GM12878 (cell line): ENCODE results near the gene SHC4. TPM values are rescaled to one million over a fixed set of nuclear protein-coding genes. Genes with fewer than 3 reads are reported as not detected.

ENCODE experiments used
- ATAC-seq: fragments of 200-7000 bp; cut with Tn5 transposase; 3 replicates; pipeline ENCODE4 v1.9.1; 2020; ENCODE audit warnings: mild to moderate bottlenecking, moderate library complexity
- BruUV-seq: library from RNA; stranded (reverse); fragments of 400-500 nt; replicated peaks from 2 replicates; lab custom pipeline; 2021; lab: Mats Ljungman, UMichigan
- CTCF ChIA-PET: fragments of 300-600 bp; sonication (Branson Sonifier 250); formaldehyde crosslinking; extraction: SDS; loops from one replicate; lab custom pipeline; 2021; ENCODE audit warnings: inconsistent platforms; lab: Yijun Ruan, JAX
- POLR2A ChIA-PET: fragments of 350-600 bp; formaldehyde crosslinking; extraction: SDS; loops from one replicate; lab custom pipeline; 2021; ENCODE audit warnings: inconsistent platforms; lab: Charles Lee
- RAD21 ChIA-PET: fragments of 300-600 bp; sonication (Branson Sonifier 250); formaldehyde crosslinking; loops from one replicate; lab custom pipeline; 2023; ENCODE audit warnings: antibody characterized with exemption; ENCODE audit not compliant: unreplicated experiment; lab: Charles Lee
- SMC1A ChIA-PET: fragments of 300-600 bp; sonication (Branson Sonifier 250); formaldehyde crosslinking; loops from one replicate; lab custom pipeline; 2023; ENCODE audit not compliant: unreplicated experiment, uncharacterized antibody; lab: Charles Lee
- DNase-seq: peaks from one replicate; pipeline ENCODE4 v3.0.0-alpha.2; 2011; ENCODE audit warnings: low read depth, low spot score
- FAIRE-seq: peaks from 3 replicates; lab custom pipeline; 2011; peaks lifted over from hg19 to GRCh38; lab: Jason Lieb, UNC
- H2AFZ ChIP-seq: 2 replicates; pipeline ENCODE4 v1.6.0; 2011; ENCODE audit warnings: low read depth, low read length, control low read depth; ENCODE audit not compliant: control insufficient read depth
- H3K27ac ChIP-seq: 2 replicates; pipeline ENCODE4 v1.5.1; 2011; ENCODE audit warnings: control low read depth; ENCODE audit not compliant: control insufficient read depth, insufficient read depth
- H3K27me3 ChIP-seq, 2 experiments: replicated peaks in 1 of 2; 2 replicates each; pipeline versions ENCODE4 v1.6.0 to v1.6.1; 2011; ENCODE audit warnings: low read length in 1 of 2; ENCODE audit not compliant: control insufficient read depth in 2 of 2, insufficient read depth in 2 of 2
- H3K36me3 ChIP-seq, 2 experiments: 2 replicates each; pipeline ENCODE4 v1.5.1; 2011; ENCODE audit warnings: low read length in 1 of 2; ENCODE audit not compliant: control insufficient read depth in 2 of 2, insufficient read depth in 2 of 2
- H3K4me1 ChIP-seq: 2 replicates; pipeline ENCODE4 v1.6.1; 2011; ENCODE audit warnings: mild to moderate bottlenecking, low read length, moderate library complexity, mixed read lengths; ENCODE audit not compliant: control insufficient read depth, insufficient read depth
- H3K4me2 ChIP-seq: 2 replicates; pipeline ENCODE4 v1.6.0; 2011; ENCODE audit warnings: control low read depth; ENCODE audit not compliant: control insufficient read depth, insufficient read depth
- H3K4me3 ChIP-seq: fragments of 200-600 bp; sonication (generic); 2 replicates; pipeline ENCODE4 v1.5.1; 2016
- H3K79me2 ChIP-seq: 2 replicates; pipeline ENCODE4 v1.6.0; 2011; ENCODE audit warnings: low read length; ENCODE audit not compliant: control insufficient read depth, insufficient read depth
- H3K9ac ChIP-seq: 2 replicates; pipeline ENCODE4 v1.8.0; 2011; ENCODE audit warnings: low read length, control low read depth, mixed read lengths; ENCODE audit not compliant: control insufficient read depth, insufficient read depth
- H3K9me3 ChIP-seq: replicated peaks from 3 replicates; pipeline ENCODE4 v1.5.1; 2011; ENCODE audit warnings: mild to moderate bottlenecking, low read length; ENCODE audit not compliant: control insufficient read depth, insufficient read depth
- H4K20me1 ChIP-seq: 2 replicates; pipeline ENCODE4 v1.6.0; 2011; ENCODE audit not compliant: control insufficient read depth, insufficient read depth
- CHD4 ChIP-seq: fragments of 200-600 bp; sonication (generic); IDR thresholded peaks from 2 replicates; pipeline ENCODE4 v1.6.1; 2016; ENCODE audit warnings: mild to moderate bottlenecking
- EGR1 ChIP-seq, 2 experiments: IDR thresholded peaks; 1 replicate in 1 of 2; 2 replicates in 1 of 2; pipeline ENCODE4 v1.6.1; 2011 to 2012; ENCODE audit warnings: low read depth in 2 of 2, low read length in 2 of 2, borderline replicate concordance in 1 of 2, mild to moderate bottlenecking in 1 of 2, moderate library complexity in 1 of 2
- GATAD2B ChIP-seq: fragments of 450-650 bp; conservative IDR thresholded peaks from 2 replicates; pipeline ENCODE4 v1.6.1; 2017; ENCODE audit warnings: low read depth, mild to moderate bottlenecking, moderate library complexity
- HCFC1 ChIP-seq: fragments of 150-350 bp; IDR thresholded peaks from 2 replicates; pipeline ENCODE4 v1.6.1; 2014; ENCODE audit warnings: low read length
- HDAC2 ChIP-seq: fragments of 200-600 bp; sonication (generic); IDR thresholded peaks from 2 replicates; pipeline ENCODE4 v1.6.1; 2017
- IKZF2 ChIP-seq, 2 experiments: fragments of 450-650 bp; IDR thresholded peaks; 2 replicates each; pipeline ENCODE4 v1.6.1; 2017; ENCODE audit warnings: mild to moderate bottlenecking in 2 of 2, moderate library complexity in 2 of 2
- LARP7 ChIP-seq: fragments of 450-650 bp; IDR thresholded peaks from 2 replicates; pipeline ENCODE4 v1.6.1; 2017; ENCODE audit warnings: mild to moderate bottlenecking
- PAX8 ChIP-seq: fragments of 450-650 bp; IDR thresholded peaks from 2 replicates; pipeline ENCODE4 v1.6.1; 2017; ENCODE audit warnings: mild to moderate bottlenecking, moderate library complexity
- RCOR1 ChIP-seq: conservative IDR thresholded peaks from 2 replicates; pipeline ENCODE4 v1.6.1; 2012; ENCODE audit warnings: low read depth, low read length, improper control_type of control experiment
- RFX5 ChIP-seq: IDR thresholded peaks from 2 replicates; pipeline ENCODE4 v1.6.1; 2011; ENCODE audit warnings: low read depth, low read length, improper control_type of control experiment
- RUNX3 ChIP-seq: IDR thresholded peaks from 2 replicates; pipeline ENCODE4 v1.6.1; 2012; ENCODE audit warnings: low read length, inconsistent platforms
- SPI1 ChIP-seq: IDR thresholded peaks from 2 replicates; pipeline ENCODE4 v1.6.1; 2011; ENCODE audit warnings: low read depth, mild to moderate bottlenecking, low read length, moderate library complexity, borderline replicate concordance; ENCODE audit not compliant: insufficient read depth
- SRF ChIP-seq, 2 experiments: IDR thresholded peaks; 2 replicates each; pipeline ENCODE4 v1.6.1; 2011; ENCODE audit warnings: low read depth in 2 of 2, low read length in 2 of 2, mild to moderate bottlenecking in 1 of 2, moderate library complexity in 1 of 2
- ZBED1 ChIP-seq: IDR thresholded peaks from 2 replicates; pipeline ENCODE4 v1.6.1; 2016; ENCODE audit warnings: borderline replicate concordance
- ZNF217 ChIP-seq: fragments of 450-650 bp; IDR thresholded peaks from 2 replicates; pipeline ENCODE4 v1.6.1; 2017; ENCODE audit warnings: antibody characterized with exemption, mild to moderate bottlenecking
- ZNF384 ChIP-seq: IDR thresholded peaks from 2 replicates; pipeline ENCODE4 v1.6.1; 2012; ENCODE audit warnings: low read depth, mild to moderate bottlenecking, low read length, improper control_type of control experiment, borderline replicate concordance
- WGBS: methylation state at CpG from one replicate; pipeline ENCODE4 v1.1.6; 2016; ENCODE audit warnings: low lambda C conversion rate; ENCODE audit not compliant: insufficient replicate concordance, insufficient coverage; ENCODE audit errors: missing lambda C conversion rate; 5-methylcytosine and 5-hydroxymethylcytosine counted together
- in situ Hi-C: fragments of 300-500 bp; cut with MboI; formaldehyde crosslinking; loops from 9 replicates; pipeline ENCODE4 v1.14.3; 2018; ENCODE audit warnings: mixed read lengths
- intact Hi-C: fragments of 100-400 bp; cut with micrococcal nuclease; formaldehyde crosslinking; loops from one replicate; pipeline ENCODE4 v1.14.2; 2022; ENCODE audit not compliant: unreplicated experiment
- polyA plus RNA-seq, 11 experiments: library from polyadenylated mRNA; depleted of rRNA in 4 of 11; unstranded in 6 of 11; stranded (reverse) in 5 of 11; fragments of >200 nt; fragmentation: Nextera tagmentation in 4 of 11; fragmentation: Illumina TruSeq in 1 of 11; extraction: Ambion mirVana in 4 of 11; extraction: Trizol in 1 of 11; gene quantifications; 1 replicate in 1 of 11; 2 replicates in 10 of 11; pipeline versions ENCODE4 v1.2.1 to v1.2.3, GENCODE V29; 2011 to 2016; ENCODE audit warnings: inconsistent platforms in 2 of 11, missing spikeins in 2 of 11, low read depth in 1 of 11
- total RNA-seq, 4 experiments: library from RNA; depleted of rRNA in 3 of 4; stranded (reverse); fragments of >200 nt in 3 of 4; fragmentation: Illumina TruSeq in 1 of 4; extraction: Trizol in 1 of 4; gene quantifications; 2 replicates each; pipeline versions ENCODE4 v1.2.1 to v1.2.3, GENCODE V29; 2013 to 2021
- TF ChIP-seq, protein P1 (sequence below): fragments of 450-650 bp; formaldehyde crosslinking; IDR thresholded peaks from 2 replicates; pipeline ENCODE4 v1.5.0; 2022; ENCODE audit warnings: mild to moderate bottlenecking, missing genetic modification characterization
- TF ChIP-seq, protein P2 (sequence below): fragments of 450-650 bp; IDR thresholded peaks from 2 replicates; pipeline ENCODE4 v1.6.1; 2014; ENCODE audit warnings: mild to moderate bottlenecking
- TF ChIP-seq, protein P3 (sequence below): fragments of 450-650 bp; IDR thresholded peaks from 2 replicates; pipeline ENCODE4 v1.6.1; 2017; ENCODE audit warnings: mild to moderate bottlenecking

SHC4 gene
- total and polyA plus RNA-seq, 10 of the 15 experiments (the other 5 are each of a cell fraction or from before 2014, with no cell fraction given) = 0.04 to 0.87 (median 0.14) TPM

DNA sequence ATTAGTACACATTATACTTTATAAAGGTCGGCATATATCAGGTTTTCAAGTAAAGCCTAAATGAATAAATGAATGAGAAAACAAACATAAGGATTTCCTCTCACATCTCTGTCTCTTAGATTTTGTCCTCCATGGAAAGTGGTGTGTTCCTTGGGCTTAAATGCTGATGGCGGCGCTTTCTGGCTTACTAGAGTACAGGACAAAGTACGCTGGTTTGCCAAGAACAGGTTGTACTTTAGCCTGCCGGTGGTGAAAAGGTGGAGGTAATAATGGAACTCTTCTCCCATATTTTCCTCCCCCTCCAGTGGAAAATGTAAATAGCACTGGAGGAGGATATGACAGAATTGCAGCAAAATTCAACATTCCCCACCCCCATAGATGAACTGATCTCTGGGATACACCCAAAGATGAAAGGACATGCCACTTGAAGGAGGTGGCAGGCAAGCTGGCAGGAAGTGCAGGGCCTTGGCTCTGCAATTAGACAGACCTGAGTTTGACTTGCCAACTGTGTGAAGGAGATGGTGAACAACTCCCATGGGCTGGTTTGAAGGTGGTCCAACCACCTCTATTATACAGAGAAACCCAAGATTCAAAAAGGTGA lies 182.1 kb downstream of the SHC4 start:
- DNase-seq (no peak), ATAC-seq (no peak), FAIRE-seq (no peak)
- TF ChIP-seq, protein P1, sequence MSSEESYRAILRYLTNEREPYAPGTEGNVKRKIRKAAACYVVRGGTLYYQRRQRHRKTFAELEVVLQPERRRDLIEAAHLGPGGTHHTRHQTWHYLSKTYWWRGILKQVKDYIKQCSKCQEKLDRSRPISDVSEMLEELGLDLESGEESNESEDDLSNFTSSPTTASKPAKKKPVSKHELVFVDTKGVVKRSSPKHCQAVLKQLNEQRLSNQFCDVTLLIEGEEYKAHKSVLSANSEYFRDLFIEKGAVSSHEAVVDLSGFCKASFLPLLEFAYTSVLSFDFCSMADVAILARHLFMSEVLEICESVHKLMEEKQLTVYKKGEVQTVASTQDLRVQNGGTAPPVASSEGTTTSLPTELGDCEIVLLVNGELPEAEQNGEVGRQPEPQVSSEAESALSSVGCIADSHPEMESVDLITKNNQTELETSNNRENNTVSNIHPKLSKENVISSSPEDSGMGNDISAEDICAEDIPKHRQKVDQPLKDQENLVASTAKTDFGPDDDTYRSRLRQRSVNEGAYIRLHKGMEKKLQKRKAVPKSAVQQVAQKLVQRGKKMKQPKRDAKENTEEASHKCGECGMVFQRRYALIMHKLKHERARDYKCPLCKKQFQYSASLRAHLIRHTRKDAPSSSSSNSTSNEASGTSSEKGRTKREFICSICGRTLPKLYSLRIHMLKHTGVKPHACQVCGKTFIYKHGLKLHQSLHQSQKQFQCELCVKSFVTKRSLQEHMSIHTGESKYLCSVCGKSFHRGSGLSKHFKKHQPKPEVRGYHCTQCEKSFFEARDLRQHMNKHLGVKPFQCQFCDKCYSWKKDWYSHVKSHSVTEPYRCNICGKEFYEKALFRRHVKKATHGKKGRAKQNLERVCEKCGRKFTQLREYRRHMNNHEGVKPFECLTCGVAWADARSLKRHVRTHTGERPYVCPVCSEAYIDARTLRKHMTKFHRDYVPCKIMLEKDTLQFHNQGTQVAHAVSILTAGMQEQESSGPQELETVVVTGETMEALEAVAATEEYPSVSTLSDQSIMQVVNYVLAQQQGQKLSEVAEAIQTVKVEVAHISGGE (CRISPR knock-in tag) = no peak
- no peak for TF ChIP-seq RUNX3
- no peak for TF ChIP-seq PAX8
- no peak for TF ChIP-seq EGR1 (IDR thresholded peaks at IDR 0.05; ENCODE audit: borderline replicate concordance in 1 of 2, low read depth in 2 of 2, low read length in 2 of 2)
- no peak for TF ChIP-seq ZNF217
- TF ChIP-seq, protein P2, sequence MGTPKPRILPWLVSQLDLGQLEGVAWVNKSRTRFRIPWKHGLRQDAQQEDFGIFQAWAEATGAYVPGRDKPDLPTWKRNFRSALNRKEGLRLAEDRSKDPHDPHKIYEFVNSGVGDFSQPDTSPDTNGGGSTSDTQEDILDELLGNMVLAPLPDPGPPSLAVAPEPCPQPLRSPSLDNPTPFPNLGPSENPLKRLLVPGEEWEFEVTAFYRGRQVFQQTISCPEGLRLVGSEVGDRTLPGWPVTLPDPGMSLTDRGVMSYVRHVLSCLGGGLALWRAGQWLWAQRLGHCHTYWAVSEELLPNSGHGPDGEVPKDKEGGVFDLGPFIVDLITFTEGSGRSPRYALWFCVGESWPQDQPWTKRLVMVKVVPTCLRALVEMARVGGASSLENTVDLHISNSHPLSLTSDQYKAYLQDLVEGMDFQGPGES = no peak
- TF ChIP-seq IKZF2 (IDR thresholded peaks at IDR 0.05) = no peak
- no peak for TF ChIP-seq RCOR1
- TF ChIP-seq HDAC2 = no peak
- TF ChIP-seq SPI1 = no peak
- no peak for TF ChIP-seq RFX5
- no peak for TF ChIP-seq ZNF384
- TF ChIP-seq, protein P3, sequence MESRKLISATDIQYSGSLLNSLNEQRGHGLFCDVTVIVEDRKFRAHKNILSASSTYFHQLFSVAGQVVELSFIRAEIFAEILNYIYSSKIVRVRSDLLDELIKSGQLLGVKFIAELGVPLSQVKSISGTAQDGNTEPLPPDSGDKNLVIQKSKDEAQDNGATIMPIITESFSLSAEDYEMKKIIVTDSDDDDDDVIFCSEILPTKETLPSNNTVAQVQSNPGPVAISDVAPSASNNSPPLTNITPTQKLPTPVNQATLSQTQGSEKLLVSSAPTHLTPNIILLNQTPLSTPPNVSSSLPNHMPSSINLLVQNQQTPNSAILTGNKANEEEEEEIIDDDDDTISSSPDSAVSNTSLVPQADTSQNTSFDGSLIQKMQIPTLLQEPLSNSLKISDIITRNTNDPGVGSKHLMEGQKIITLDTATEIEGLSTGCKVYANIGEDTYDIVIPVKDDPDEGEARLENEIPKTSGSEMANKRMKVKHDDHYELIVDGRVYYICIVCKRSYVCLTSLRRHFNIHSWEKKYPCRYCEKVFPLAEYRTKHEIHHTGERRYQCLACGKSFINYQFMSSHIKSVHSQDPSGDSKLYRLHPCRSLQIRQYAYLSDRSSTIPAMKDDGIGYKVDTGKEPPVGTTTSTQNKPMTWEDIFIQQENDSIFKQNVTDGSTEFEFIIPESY = no peak
- TF ChIP-seq LARP7 = no peak
- no peak for TF ChIP-seq HCFC1
- no peak for TF ChIP-seq ZBED1
- no peak for TF ChIP-seq GATAD2B
- TF ChIP-seq SRF (IDR thresholded peaks at IDR 0.05; ENCODE audit: low read depth in 2 of 2, low read length in 2 of 2) = no peak
- no peak for TF ChIP-seq CHD4
- SMC1A ChIA-PET = no interaction called here
- BruUV-seq = no TSS peak
- RAD21 ChIA-PET = no interaction called here
- no peaks in the 10 kb centered on the region for H3K27me3 ChIP-seq
- in situ Hi-C loops (no loop called here), intact Hi-C loops (no loop called here)
- no peaks in the 10 kb centered on the region for H3K79me2 ChIP-seq
- H3K9me3 ChIP-seq = no peaks in the 10 kb centered on the region
- CTCF ChIA-PET = no interaction called here
- no peaks in the 10 kb centered on the region for H4K20me1 ChIP-seq
- 100% methylated on average over 5 of the region's 5 CpGs for WGBS
- H3K4me1 ChIP-seq = no peaks in the 10 kb centered on the region
- H3K27ac ChIP-seq = no peak overlapping the region
- H3K36me3 ChIP-seq = peaks cover 3 to 9% of the 10 kb centered on the region in 2 experiments
- no peak overlapping the region for H3K4me3 ChIP-seq
- no peak overlapping the region for H3K9ac ChIP-seq
- H2AFZ ChIP-seq = no peak overlapping the region
- no peak overlapping the region for H3K4me2 ChIP-seq
- POLR2A ChIA-PET = no interaction called here
